HG03280 (cell line): ENCODE data around the gene PYCARD.
"Not testable (repeated sequence)": the region's sequence is repeated elsewhere in the genome, so short reads cannot be mapped to it uniquely, and the experiment has no call there.

Experiments used
- ATAC-seq: cut with Tn5 transposase; IDR thresholded peaks from one replicate; pipeline ENCODE4 v1.9.1; 2021; ENCODE audit warnings: mild to moderate bottlenecking, moderate library complexity; ENCODE audit not compliant: unreplicated experiment

PYCARD gene

DNA sequence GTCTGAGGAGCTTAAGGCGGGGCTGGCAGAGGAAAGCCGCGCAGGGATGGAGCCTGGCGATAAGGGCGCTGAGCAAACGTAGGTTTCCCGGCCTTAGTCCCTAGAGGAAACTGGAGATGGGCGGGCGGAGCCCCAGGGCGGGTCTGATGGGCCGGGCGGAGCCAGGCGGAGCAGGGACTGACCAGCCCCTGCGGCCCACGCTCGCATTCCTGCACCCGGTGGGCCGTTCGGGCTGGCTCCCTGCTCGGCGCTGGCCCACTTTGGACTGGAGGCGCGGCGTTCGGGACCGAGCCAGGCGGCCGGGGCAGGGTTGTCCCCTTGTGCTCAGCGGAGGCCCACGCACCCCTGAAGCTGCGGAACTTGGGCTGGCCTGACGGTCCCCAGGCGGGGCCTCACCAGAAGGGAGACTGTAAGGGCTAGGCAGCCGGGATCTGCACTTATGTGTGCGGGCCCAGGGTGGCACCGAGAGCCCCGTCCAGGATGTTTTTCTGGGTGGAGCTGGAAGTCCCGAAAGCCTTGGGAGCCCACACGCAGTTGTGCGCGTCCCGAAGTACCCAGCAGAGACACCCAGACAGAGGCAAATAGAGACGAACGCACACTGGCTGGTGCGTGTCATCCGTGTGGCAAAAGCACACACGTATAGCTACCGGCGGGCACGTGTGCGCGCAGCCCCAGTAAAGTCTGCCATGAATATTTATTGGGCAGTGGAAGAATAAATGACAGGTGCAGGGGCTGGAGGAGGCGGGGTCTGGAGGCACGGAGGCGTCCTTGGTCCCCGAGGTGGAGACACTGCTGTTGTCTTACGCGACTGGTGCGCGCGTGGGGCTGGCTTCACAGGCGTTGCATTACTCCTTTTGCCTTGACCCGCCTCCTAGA is 13.0 kb upstream of the PYCARD start:
- ATAC-seq: no peak

DNA sequence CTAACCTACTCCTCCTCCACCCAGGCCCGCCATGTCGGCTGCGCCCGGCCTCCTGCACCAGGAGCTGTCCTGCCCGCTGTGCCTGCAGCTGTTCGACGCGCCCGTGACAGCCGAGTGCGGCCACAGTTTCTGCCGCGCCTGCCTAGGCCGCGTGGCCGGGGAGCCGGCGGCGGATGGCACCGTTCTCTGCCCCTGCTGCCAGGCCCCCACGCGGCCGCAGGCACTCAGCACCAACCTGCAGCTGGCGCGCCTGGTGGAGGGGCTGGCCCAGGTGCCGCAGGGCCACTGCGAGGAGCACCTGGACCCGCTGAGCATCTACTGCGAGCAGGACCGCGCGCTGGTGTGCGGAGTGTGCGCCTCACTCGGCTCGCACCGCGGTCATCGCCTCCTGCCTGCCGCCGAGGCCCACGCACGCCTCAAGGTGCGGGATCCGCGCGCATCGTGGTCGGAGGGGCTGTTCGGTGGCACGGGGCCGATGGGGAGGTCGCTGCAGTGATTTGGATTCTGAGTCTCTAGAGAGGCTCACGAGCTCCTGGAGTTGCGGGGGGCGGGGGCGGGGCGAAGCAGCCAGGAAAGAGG is 12.2 kb upstream of the PYCARD start:
- no peak for ATAC-seq

DNA sequence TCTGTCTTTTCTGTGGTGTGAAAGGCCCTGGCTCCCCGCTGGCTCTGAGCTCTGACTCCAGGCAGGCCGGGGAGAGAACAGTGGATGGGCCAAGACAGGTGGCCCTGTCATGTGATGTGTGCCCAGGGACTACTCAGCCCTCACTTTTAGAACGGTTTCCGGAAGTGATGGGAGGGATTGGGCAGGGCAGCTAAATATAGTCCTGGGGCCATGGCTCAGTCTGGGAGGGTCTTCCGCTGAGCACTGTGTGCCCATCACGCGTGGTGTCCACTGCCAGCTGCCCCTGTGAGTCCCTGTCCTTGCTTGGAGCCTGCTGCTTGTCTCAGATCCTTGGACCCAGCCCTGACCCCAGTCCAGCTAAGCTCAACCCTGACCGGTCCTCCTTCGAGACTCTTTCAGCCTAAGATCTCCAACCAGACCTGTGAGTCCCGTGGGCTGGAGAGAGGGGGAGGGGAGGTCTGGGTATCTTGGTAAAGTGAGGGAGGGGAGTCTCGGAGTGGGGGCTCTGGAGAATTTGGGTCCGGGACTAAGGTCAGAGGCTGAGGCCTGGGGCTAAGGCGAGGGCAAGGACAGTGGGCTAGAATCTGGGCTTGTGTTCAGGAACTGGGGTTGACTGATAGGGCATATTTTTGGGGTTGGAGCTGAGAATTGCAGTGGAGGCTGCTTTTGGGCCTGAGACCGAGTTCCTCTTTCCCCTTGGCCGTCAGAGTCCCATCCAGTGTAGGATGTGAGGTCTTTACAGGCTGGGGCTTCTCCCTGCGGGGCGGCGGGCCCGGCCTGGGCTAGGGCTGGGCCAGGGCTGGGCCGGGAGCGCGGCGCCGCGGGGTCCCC is 11.5 kb upstream of the PYCARD start, which contains the start of gene TRIM72:
TRIM72 (plus strand) TSS at position 243 of the 831 bp plus-strand sequence. CDS start 620 bp downstream, outside the sequence.
- no peak for ATAC-seq

DNA sequence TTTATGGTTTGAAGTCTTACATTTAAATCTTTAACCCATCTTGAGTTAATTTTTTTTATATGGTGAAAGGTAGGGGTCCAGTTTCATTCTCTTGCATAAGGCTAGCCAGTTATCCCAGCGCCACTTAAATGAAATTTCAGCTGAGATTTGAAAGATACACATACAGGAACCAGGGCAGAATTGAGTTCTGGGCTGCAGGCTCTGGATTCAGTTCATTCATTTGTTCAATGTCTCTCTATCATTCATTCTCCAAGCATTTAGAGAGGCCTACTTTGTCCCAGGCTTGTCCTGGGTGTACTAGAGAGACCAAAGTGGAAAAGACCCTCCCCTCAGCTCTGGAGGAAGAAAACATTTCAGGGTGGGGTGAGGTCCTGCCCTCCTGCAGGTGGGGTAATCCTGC is 10.8 kb upstream of the PYCARD start:
- ATAC-seq: no peak

DNA sequence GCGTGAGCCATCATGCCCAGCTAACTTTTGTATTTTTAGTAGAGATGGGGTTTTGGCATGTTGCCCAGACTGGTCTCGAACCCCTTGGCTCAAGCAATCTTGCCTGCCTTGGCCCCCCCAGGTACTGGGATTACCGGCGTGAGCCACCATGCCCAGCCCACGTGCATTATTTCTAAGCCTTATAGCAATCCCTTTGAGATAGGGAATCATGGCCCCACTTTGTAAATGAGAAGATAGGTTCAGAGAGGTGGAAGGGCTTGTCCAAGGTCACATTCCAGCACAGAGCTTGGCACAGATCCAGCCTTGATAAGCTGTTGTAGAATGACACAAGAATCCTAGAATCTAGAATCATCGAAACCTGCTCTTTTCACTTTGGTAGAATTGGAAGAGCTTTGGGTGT is 4.2 kb upstream of the PYCARD start:
- ATAC-seq: no peak

DNA sequence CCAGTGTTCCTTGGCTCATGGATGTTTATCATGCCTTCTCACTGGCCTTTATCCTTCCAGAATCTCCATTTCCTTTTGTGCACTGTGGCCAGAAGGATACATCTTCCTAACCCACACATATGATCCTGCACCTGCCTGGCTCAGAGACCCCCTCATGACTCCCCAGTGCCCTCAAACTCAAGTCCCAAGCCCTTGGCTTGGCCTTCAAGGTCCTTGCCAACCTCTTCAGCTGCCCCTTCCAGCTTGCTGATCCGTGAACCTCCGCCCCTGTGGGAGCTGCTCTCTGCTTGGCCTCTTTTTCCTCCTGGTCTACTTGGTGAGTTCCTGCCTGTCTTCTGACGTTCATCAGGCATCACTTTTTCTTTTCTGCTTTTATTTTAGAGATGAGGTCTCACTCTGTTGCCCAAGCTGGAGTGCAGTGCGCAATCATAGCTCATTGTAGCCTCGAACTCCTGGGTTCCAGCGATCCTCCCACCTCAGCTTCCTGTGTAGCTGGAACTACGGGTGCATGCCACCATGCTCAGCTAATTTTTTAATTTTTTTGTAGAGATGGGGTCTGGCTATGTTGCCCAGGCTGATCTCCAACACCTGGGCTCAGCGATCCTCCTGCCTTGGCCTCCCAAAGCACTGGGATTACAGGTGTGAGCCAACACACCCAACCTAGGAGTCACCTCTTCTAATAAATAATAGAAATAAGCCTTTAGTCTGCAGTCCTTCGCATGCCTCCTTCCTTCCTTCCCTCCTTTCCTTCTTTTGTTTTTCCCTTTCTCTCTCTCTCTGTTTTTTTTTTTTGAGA is 2.5 kb upstream of the PYCARD start:
- ATAC-seq: no peak

DNA sequence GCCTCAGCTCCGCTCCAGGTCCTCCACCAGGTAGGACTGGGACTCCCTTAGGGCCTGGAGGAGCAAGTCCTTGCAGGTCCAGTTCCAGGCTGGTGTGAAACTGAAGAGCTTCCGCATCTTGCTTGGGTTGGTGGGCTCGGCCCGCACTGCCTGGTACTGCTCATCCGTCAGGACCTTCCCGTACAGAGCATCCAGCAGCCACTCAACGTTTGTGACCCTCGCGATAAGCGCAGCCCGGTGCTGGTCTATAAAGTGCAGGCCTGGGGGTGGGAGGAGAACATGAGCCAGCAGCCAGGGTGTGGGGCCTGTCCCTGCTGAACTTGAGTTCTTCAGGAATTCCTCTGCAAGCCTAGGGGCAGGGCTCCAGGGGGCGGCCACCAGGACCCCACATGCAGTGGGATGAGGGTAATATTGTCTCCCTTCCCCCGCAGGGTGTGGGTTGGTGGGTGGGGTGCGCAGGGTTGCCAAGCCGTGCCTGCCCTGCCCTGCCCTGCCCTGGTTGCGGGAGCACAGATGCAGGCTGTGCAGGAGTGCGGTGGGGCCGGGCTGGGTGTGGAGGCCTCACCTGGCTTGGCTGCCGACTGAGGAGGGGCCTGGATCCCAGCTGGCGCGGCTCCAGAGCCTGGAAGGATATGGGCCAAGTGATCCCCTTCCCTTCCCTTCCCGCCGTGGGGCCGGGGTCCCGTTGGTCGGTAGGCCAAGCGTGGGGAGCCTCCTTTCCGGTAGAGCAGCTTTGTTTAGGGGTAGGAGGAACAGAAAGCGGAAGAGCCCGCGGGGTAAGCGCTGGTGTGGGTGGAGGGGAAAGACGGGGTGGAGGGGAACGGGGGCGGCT is 762 bp downstream of the PYCARD start:
- peak; percentile 49 for ATAC-seq

DNA sequence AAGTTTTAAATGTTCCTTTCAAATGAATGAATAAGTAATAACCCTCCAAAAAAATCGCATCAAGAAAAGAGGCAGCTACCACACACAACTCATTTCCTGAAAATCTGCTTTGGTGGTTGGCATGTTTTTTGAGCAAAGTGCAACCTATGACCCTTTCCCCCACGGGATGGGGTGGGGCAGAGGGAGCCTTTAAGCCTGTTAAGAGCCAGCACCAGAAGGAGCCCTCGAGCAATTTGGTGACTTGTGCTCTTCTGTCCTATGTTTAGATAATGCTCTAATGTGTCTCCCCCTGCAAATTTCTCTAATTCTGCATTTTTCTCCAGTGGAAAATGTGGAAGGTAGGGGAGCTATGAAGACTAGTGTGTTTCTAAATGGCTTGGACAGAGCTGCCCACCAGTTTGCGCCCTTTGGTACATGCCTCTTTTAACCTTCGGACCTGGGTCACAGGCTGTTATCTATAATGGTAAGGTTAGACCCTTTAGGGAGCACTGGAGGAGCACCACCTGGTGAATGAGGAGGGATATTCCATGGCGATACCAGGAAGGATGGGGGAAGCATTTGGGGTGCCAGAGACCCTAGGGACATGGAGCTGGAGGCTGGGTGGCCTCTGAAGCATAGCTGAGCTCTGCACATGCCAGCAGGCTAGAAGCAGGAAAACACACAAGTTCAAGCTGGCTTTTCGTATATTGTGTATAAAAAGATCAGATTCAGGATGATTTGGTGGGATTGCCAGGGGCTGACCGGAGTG is 1.6 kb downstream of the PYCARD start:
- no peak for ATAC-seq

DNA sequence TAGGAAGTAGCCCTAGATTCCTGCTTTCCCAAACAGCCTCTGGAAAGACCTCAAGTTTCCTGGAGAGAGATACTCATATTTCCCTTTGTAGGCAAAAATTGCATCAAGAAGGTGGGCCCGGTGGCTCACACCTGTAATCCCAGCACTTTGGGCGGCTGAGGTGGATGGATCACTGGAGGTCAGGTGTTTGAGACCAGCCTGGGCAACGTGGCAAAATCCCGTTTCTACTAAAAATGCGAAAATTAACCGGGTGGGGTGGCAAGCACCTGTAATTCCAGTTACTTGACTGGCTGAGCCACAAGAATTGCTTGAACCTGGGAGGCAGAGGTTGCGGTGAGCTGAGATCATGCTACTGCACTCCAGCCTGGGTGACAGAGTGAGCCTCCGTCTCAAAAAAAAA is 2.4 kb downstream of the PYCARD start:
- not testable (repeated sequence) for ATAC-seq

DNA sequence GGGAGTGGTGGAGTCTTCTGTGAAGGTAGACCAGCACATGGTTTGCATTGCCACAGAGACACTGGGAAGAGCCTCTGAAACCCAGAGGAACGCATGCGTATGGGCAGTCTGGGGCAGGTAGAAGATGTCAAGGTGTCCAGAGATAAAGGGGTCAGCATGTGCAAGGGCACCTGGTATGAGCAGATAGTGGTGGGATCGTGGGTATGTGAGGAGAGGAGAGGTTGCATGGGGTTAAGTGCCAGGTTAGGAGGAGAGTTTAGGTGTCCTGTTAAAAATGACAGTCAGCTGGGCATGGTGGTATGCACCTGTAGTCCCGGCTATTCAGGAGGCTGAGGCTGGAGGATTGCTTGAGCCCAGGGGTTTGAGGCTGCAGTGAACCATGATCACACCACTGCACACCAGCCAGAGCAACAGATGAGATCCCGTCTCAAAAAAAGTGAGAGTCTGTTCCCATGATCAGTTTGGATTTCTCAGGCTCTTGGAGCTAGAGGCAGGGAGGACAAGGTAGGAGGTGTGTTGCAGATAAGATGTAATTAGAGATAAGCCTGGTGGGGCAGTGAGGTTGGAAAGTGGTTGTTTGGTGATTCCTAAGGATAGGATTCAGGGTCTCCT is 3.0 kb downstream of the PYCARD start:
- ATAC-seq: no peak

DNA sequence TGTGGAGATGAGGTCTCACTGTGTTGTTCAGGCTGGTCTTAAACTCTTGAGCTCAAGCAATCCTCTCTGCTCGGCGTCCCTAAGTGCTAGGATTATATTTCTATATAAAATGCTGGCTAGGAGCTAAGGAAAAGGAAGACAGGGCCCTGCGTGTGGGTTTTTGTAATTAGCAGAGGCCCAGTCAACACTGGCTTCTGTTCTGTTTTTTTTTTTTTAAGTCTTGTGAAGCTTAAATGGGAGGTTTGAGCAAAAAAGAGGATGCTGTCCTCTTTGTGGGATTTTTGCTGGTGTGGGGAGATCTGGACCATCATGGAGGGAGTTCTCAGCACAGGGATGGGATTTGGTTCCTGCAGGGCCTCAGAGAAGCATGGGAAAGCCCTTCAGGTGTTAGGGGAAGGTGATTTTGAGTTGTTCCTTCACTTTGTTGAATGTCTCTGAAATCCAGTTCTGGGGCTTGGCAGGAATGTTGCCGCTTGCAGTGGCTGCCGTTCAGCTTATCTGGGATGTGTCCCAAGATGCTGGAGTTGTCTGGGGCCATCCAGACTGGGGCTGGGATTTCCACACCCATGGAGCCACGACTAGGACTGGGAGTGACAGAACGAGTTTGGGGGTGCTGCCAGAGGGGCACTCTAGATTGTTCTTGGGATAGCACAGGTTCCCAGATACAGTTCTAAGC is 4.2 kb downstream of the PYCARD start:
- ATAC-seq: no peak

DNA sequence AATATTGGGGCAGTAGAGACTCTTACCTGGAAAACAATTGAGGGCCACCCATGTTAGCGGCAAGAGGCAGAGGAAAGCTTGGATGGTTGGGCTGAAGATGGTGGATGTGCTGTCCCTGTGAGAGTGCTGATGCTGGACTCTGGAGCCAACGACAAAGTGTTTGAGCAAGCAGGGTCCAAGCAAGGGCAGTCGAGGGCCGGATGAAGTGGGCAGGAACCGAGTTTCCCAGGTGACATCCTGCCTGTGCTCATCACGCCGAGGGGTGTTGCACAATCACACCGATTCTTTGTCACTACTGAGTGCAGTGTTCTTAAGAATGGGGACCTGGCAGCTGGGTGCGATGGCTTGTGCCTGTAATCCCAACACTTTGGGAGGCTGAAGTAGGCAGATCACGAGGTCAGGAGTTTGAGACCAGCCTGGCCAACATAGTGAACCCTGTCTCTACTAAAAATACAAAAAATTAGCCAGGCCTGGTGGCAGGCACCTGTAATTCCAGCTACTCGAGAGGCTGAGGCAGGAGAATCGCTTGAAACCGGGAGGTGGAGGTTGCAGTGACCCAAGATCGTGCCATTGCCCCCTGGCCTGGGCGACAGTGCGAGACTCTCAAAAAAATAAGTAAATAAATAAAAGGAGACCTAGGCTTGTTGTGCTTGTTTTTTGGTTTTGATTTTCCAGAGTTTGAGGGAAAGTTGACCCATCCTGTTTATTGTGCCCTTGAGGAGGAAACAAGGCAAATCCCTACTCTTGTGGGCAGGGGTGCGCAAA is 6.1 kb downstream of the PYCARD start:
- no peak for ATAC-seq

DNA sequence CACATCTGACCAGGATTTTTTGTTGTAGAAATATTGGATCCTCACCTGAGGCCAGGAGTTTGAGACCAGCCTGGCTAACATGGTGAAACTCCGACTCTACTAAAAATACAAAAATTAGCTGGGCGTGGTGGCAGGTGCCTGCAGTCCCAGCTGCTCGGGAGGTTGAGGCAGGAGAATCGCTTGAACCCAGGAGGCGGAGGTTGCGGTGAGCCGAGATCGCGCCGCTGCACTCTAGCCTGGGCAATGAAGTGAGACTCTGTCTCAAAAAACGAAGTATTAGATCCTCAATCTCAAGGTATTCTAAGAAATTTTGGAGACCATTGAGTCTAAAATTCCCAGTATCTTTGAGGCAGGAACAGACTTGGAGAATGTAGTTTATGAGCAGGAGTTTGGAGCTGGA is 6.7 kb downstream of the PYCARD start:
- ATAC-seq: not testable (repeated sequence)

DNA sequence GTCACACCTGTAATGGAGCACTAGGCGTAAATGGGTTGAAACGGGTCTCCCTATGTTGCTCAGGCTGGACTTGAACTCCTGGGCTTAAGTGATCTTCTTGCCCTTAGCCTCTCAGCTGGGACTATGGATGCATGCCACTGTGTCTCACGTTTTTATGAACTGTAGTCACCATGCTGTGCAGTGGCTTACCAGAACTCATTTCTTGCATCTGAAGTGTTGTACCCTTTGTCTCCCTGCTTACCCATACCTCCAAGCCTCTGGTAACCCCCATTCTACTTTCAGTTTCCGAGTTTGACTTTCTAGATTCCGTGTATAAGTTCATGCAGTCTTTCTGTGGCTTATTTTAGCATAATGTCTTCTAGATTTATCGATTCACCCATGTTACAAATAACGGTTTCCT is 7.7 kb downstream of the PYCARD start:
- ATAC-seq: no peak

DNA sequence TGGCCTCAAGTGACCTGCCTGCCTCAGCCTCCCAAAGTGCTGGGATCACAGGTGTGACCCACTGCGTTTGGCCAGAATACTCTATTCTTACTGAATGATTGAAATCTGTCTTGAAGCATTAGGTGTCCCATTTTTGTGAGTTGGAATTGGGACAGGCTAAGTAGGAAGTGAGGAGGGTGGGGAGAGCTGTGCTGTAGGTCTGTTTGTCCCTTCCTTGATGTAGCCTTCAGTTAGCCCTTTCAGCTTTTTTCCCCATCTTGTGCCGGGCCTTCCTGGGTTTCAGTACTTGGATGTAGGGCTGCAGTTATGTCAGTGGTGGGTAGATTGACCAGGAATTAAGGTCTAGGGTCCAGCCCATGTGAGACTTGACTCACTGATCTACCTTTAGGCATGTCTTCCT is 8.7 kb downstream of the PYCARD start:
- ATAC-seq: no peak

DNA sequence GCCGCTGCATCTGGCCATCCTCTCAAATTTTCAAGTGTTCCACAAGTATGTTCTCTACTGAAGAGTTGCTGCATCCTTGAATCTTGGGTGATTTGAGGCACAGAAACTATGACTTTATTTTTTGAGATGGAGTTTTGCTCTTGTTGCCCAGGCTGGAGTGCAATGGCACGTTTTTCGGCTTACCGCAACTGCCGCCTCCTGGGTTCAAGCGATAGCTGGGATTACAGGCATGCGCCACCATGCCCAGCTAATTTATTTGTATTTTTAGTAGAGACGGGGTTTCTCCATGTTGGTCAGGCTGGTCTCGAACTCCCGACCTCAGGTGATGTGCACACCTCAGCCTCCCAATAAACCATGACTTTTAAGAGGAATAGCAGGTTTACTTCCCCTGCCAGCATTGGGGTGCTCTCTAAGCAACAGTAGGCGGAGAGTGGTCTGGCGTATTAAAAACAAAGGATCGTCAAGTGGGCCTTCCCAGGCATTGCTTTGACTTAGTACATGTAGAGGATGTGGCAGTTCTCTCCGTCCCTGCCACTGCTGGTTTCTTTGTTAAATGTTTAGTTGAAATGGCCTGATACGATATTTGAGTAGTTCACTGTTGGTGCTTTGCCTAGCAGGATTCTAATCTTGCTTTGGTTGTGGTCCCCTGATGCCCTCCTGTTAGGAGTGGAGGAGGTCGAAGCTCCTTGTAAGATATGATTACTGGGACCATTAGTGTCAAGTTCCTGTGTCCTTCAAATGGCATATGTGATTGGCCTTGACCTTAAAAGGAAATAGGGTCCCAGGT is 9.5 kb downstream of the PYCARD start:
- ATAC-seq: no peak
